Suprapubic skin (tissue), 4 donors: ENCODE results near the gene ASPHD2.

Source experiments
- CTCF ChIP-seq, 2 donors: fragments of 200-600 bp in 1 of 2; fragments of 450-650 bp in 1 of 2; sonication (generic) in 1 of 2; IDR thresholded peaks; one replicate each; pipeline ENCODE4 v1.5.1; 2016 to 2019; ENCODE audit warnings: antibody characterized with exemption in 2 of 2, mild to moderate bottlenecking in 1 of 2, moderate library complexity in 1 of 2
- POLR2A ChIP-seq, 2 donors: fragments of 450-650 bp; IDR thresholded peaks; one replicate each; pipeline ENCODE4 v1.6.1; 2017; ENCODE audit warnings: antibody characterized with exemption in 2 of 2, mild to moderate bottlenecking in 2 of 2, moderate library complexity in 2 of 2
- POLR2AphosphoS5 ChIP-seq, 3 donors: sonication (generic); formaldehyde crosslinking; IDR thresholded peaks; one replicate each; pipeline ENCODE4 v1.6.1; 2017; ENCODE audit warnings: antibody characterized with exemption in 3 of 3

GRCh38 chr22:26447584-26448329 lies 18.7 kb downstream of the ASPHD2 start:
- no peak for TF ChIP-seq CTCF (IDR thresholded peaks at IDR 0.05)
- TF ChIP-seq POLR2AphosphoS5 (IDR thresholded peaks at IDR 0.05): no peak
- TF ChIP-seq POLR2A (IDR thresholded peaks at IDR 0.05): no peak
